Right lung (tissue), 5 donors: ENCODE data around the gene PDP2. TPM values are rescaled to one million over a fixed set of nuclear protein-coding genes. Genes with fewer than 3 reads are reported as not detected.

Experiments
- DNase-seq, 2 donors: peaks; one replicate each; pipeline ENCODE4 v3.0.0-alpha.2; 2013
- polyA plus RNA-seq, 5 donors: library from polyadenylated mRNA; unstranded; fragments of 120-200 nt; gene quantifications; one replicate each; pipeline versions ENCODE4 v1.2.1 to v1.2.3, GENCODE V29; 2013; ENCODE audit warnings: inconsistent platforms in 1 of 5, low replicate concordance in 1 of 5; ENCODE audit not compliant: insufficient read length in 5 of 5, insufficient read depth in 1 of 5

Gene PDP2
- polyA plus RNA-seq, 5 donors: 5.8 to 9.3 (median 8.9) TPM

- no peak for DNase-seq
Observed at GRCh38 chr16:66902648-66903543, 22.6 kb downstream of the PDP2 start.

GRCh38 chr16:66903544-66904427 is 23.5 kb downstream of the PDP2 start:
- no peak for DNase-seq

GRCh38 chr16:66904428-66904845 is 24.1 kb downstream of the PDP2 start:
- no peak for DNase-seq

DNA sequence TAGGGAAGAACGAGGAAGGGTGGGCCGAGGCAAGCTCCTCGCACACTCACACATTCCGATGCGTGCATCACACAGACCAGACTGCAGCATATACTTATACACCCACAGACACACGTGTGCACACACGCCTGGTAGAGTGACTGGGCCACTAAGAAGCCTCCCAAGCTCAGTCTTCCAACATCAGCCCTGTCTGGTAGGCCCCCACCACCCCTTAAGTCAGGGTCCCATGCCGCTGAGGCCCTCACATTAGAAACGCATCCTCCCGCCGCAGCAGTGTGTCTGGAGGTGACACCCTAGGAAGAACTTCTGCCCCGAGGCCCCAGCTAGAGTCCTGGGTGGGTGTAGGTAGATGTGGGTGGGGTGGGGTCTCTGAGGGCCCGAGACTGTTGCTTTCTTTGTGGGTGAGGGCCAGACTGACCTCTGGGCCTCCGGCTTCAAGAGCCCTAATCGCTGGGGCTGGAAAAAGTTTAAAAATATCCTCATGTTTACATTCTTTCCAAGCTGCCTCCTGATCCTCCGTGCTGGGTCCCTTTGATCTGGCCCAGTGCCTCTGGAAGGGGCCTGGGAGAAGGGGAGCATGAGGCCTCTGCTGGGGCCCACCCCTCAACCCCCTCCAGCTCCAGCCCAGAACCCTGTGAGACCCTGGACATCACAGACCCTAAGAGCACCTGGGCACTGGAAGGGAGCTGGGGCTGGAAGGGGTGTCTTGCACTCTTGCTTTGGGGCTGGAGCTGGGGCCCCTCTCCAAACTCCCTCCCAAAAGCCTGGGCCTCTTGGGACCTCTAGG is 24.7 kb downstream of the PDP2 start:
- DNase-seq: peak in 1 of 2 donors; percentile 70

GRCh38 chr16:66905633-66906539 is 25.6 kb downstream of the PDP2 start:
- no peak for DNase-seq

DNA sequence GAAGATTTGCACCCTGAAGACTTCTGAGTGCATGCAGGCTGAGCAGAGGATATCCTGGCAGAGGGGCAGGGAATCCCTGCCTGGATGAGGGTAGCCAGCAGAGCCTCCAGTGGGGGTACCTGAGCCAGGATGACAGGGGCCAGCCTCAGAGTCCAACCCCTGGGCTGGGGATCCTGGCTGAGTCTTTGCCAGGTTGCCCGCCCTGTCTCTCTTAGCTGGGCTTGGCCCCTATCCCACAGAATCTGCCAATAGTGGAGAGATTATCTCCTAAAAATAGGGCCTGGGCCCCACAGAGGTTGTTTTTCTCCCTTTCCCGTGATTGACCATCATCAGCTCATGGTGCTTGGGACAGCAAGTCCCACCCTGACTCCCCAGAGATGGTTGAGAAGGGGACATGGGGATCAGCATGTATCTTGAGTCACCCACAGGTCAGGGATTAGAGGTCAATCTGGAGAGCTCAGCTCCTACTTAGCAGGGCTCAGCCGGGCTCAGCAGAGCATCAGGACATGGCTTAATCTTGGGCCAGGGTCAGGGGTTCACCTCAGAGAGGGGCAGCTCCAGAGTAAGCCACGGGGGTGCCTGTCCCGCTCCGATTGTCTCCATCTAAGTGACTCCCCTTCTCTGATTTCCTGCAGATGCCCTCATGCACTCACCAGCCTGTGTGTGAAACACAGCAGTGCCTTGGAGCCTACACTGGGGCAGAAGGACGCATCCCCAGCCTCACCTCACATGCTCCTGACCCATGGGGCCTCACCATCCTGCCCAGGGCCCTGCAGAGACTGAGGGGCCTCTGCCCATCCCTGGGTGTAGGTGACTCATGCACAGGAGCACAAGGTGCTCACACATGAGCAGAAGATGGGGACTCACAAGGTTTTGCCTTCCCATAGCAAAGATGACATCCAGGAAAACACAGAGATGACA is 26.9 kb downstream of the PDP2 start:
- DNase-seq: no peak

DNA sequence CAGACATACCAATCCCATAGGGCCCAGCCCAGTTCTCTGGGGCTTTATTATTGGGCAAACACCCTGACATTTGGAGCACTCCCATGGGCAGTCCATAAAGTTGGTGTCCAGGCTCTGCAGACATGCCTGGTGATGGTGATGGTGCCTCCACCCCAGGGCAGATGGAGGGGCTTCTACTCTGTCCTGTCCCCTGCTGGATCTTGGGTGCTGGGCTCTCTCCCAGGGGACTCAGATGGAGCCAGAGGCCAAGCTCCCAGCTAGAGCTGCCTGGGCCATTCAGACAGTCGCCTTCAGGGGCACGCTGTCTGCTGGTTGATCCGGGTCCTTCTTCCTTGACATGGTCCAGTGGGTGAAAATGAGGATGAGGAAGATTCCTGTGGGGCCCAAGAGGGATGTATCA is 27.8 kb downstream of the PDP2 start:
- DNase-seq: no peak

DNA sequence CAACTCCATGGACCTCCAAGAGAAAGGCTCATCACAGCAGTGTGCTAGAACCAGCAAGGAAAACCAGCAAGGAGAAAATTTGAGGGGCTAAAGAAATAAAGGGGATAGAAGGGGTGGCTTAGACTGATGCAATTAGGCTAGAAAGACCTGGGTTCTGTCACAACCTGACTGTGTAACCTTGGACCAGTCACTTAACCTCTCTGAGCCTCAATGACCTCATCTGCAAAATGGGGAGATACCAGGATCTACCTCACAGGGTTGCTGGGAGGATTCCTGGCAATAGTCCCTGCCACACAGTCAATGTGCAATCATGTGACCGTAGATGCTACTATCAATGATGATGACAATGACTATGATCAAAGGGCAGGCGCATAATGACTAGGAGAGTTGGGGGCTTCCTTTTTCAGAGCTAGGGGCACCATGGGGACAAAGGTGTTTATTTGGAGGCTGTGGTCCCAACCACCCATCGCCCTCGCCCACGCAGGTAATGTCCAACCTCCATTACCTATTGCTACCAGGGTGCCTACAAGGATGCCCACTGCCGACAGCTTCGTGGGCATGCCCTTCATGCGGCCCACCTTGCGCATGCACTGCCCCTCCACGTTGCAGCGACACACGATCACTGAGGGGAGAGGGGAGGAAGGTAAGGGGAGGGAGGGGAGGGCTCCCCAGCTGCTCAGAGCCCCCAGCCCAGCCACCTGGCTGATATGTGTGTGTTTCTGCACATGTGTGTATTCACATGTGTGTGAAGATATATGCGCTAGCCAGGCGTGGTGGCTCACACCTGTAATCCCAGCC is 28.6 kb downstream of the PDP2 start:
- no peak for DNase-seq

DNA sequence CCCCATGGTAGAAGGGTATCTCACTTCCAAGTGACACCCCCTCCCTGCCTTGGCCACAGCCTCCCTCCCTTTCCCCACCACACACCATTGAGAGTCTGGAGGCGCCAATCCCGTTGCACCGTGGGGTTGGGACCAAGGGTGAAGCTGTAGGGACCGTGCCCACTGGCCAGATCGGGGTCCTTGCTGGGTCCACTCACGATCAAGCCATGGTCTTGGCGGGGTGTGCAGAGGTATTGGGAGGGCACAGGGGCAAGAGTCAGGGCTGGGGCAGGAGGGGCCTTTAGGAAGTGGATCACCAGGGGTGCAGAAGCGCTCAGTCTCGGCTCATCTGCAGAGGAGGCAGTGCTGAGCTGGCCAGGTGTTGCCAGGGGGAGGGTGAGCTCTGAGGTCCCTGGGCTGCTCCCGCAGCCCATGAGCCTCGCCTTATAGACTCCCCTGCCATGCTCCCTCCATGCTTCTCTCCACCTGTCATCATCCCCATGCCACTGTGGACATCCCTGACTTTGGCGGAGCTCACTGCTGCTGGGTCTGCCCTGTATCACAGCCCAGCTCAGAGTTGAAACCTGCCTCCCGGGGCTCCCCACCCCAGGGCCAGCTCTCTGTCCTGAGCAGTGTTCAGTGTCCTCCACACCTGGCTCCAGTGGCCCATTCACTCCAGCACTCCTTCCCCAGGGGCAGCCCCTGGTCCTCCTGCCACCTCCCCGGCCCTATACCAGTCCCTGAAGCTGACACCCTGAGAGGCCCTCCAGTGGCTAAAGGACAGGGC is 30.0 kb downstream of the PDP2 start:
- DNase-seq: no peak

DNA sequence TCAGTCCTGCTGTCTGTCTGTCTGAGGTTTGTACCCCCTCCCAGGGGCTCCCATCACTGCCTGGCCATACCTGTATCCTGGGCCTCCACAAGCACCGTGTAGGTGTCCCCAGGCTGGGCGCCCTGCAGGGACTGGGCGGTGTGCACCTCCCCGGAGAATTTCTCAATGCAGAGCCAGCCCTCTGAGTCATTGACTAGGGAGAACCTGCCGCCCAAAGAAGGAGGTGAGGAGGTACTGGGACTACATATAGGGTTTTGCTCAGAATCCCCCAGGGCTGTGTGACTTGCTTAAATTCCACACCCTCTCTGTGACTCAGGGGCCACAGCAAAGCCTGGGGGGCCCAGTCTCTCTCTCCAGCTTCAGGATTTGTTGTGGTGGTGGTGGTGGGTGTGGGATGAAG is 30.8 kb downstream of the PDP2 start:
- no peak for DNase-seq

GRCh38 chr16:66911801-66912200 is 31.5 kb downstream of the PDP2 start:
- no peak for DNase-seq

DNA sequence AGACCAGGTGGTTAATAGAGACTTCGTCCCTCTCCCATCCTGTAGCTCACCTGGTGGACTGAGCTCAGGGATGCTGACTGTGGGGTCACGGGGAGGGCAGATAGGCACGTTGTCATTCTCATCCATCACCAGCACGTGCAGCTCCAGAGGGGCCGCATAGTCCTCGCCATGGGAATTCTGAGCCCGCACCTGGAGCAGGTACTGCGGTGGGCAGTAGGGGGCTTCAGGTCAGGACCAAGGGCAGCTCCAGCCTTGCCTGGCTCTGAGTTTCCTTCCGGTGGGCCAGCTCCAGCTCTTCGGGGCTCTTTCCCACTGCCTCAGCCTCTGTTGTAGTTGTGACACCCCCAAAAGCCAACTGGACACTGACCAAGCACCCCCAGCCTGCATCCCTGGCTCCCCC is 32.8 kb downstream of the PDP2 start:
- no peak for DNase-seq

- DNase-seq: no peak
Observed at GRCh38 chr16:66913711-66914110, 33.4 kb downstream of the PDP2 start.

DNA sequence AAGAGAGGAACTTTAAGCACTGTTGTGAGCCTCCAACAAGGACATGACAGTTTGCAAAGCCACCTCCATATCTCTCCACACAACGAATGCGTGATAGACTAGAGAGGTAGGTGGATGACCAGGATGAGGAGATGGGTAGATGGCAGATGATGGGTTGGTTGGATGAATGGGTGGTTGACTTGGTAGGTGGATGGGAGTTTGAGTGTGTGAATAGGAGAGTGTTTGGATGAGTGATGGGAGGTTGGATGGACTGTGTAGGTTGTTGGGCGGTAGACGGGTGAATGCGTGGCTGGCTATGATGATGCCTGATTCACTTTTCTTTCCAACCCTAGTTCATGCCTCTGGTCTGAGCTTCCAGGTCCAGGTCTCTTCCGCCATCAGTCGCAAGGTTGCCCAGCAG is 34.2 kb downstream of the PDP2 start:
- no peak for DNase-seq

- no peak for DNase-seq
Observed at GRCh38 chr16:66915041-66915440, 34.7 kb downstream of the PDP2 start.

- no peak for DNase-seq
Observed at GRCh38 chr16:66916518-66916917, 36.2 kb downstream of the PDP2 start.

- DNase-seq: no peak
Observed at GRCh38 chr16:66917741-66918140, 37.4 kb downstream of the PDP2 start.

DNA sequence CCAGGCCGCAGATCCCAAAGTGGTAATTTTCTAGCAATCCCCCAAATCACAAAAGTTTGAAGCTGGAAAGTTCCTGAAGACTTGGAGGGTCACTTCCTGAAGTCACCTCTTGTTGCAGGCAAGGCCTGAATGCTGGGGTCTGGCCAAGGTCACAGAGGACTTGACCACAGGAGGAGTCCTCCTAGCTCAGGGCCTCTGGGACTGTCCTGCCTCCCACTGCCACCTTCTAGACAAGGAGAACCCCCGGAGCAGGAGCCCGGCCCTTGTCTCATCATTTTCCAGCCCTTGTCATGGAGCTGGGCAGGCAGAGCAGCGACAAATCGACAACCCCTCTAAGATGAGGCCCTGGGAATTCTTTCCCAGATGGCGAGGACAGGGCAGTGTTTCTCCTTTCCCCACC is 38.0 kb downstream of the PDP2 start:
- no peak for DNase-seq
